ENCODE results near the gene GFY. TPM values are rescaled to one million over a fixed set of nuclear protein-coding genes. Genes with fewer than 3 reads are reported as not detected.

Gene GFY
- total and polyA plus RNA-seq, 9 of the 15 experiments (the other 6 are each of a cell fraction or from before 2014, with no cell fraction given), result 0.06 to 0.40 (median 0.19) TPM; not detected in 3

DNA sequence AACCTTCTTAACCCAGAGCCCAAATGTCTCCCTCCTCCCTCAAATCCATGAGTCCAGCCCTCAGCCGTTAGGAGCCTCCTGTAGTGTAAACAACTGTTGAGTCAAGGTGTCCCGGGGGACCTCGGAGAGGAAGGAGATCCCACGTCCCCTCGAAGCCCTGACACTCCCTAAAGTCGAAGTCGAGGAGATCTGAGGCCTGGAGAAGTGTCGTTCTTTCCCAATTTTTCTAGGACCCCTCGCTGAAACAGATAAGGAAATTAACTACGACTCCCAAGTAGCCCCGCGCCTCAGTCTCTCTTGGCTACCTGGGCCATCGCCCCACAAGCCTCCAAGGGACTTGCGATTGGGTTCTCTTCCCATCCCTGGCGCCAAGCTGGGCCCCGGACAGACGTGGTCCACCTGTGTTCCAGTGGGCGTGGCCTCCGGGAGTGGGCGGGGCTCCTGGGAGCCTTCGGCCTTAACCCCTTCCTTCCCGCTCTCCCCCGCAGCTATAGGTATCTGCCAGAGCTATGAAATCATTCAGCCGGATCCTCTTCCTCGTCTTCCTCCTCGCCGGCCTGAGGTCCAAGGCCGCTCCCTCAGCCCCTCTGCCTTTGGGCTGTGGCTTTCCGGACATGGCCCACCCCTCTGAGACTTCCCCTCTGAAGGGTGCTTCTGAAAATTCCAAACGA, 869 bp downstream of the GFY start (continued):
- TF ChIP-seq BACH1 (tag; IDR thresholded peaks at IDR 0.05), result no peak
- peak; percentile 71; the same call in 1 of the 2 replicates for TF ChIP-seq FOXM1 (IDR thresholded peaks at IDR 0.05; ENCODE audit: low read depth)
- TF ChIP-seq FOXM1 (CRISPR knock-in tag; IDR thresholded peaks at IDR 0.05; ENCODE audit: low read depth), result no peak
- peak; percentile 94 for TF ChIP-seq ZNF263 (CRISPR knock-in tag; IDR thresholded peaks at IDR 0.05; ENCODE audit: borderline replicate concordance)
- TF ChIP-seq PHF8 (IDR thresholded peaks at IDR 0.05; ENCODE audit: borderline replicate concordance, low read length), result peak; percentile 24; the same call in 1 of the 2 replicates
- TF ChIP-seq, protein P1, sequence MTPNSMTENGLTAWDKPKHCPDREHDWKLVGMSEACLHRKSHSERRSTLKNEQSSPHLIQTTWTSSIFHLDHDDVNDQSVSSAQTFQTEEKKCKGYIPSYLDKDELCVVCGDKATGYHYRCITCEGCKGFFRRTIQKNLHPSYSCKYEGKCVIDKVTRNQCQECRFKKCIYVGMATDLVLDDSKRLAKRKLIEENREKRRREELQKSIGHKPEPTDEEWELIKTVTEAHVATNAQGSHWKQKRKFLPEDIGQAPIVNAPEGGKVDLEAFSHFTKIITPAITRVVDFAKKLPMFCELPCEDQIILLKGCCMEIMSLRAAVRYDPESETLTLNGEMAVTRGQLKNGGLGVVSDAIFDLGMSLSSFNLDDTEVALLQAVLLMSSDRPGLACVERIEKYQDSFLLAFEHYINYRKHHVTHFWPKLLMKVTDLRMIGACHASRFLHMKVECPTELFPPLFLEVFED (CRISPR knock-in tag; conservative IDR thresholded peaks at IDR 0.05), result no peak

DNA sequence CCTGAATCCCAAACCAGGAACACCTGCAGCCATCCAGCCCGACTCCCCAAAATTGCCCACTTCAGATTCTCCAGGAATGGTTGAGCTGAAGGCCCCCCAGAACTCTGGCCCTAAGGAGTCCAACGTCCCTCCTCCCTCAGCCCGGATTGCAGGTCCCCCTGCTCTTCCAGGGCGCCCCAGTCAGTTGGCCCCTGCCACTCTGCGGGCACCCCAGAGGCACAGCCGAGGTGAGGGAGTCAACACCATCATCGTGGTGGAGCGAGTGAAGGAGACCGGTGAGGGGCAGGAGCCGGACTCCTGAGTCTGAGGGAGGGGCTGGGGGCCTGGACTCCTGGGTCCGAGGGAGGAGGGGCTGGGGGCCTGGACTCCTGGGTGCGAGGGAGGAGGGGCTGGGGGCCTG, 2.2 kb downstream of the GFY start:
- POLR2A ChIA-PET, result interaction anchor here (1.4 to 1.7 kb wide), 2 partner anchors 10 to 12 kb away, joined by 3 to 4 read pairs; no protein-coding TSS in a partner anchor
- no peak overlapping the region for H3K4me2 ChIP-seq (ENCODE audit: insufficient read depth, low read length)
- CTCF ChIA-PET (ENCODE audit: low intra/inter-chr PET ratio), result no interaction called here

More for the DNA sequence above, 2.2 kb downstream of the GFY start:
- in situ Hi-C loops (cut with MboI), result no loop called here
- no peaks in the 10 kb centered on the region for H4K20me1 ChIP-seq (replicated peaks; ENCODE audit: control insufficient read depth, insufficient read depth, low read length)
- FAIRE-seq, result no peak
- TF ChIP-seq MCM7 (IDR thresholded peaks at IDR 0.05), result no peak
- TF ChIP-seq POLR2B (IDR thresholded peaks at IDR 0.05; ENCODE audit: low read depth, partially characterized antibody), result no peak
- BruUV-seq (replicated peaks), result no TSS peak
- H3K36me3 ChIP-seq (ENCODE audit: control insufficient read depth, insufficient read depth, low read length), result no peaks in the 10 kb centered on the region; the same call in 2 of the 3 replicates
- H3K79me2 ChIP-seq (ENCODE audit: control insufficient read depth, insufficient read depth, low read length), result peaks cover 9% of the 10 kb centered on the region
- no peak overlapping the region for H3K27ac ChIP-seq (ENCODE audit: extremely low read depth, low read depth, low read length)
- H3K27me3 ChIP-seq (ENCODE audit: control insufficient read depth in 2 of 2, insufficient read depth in 2 of 2, low read length in 2 of 2), result no peaks in the 10 kb centered on the region
- intact Hi-C loops (cut with micrococcal nuclease), result no loop called here
- no peak overlapping the region for H3K4me3 ChIP-seq
- DNase-seq (ENCODE audit: extremely low read depth in 1 of 4, low spot score in 3 of 4), result no peak
- 77% methylated on average over 5 of the region's 12 CpGs for WGBS (ENCODE audit: insufficient coverage, low coverage, missing lambda C conversion rate)
- H3K9me1 ChIP-seq (ENCODE audit: control insufficient read depth, insufficient read depth, low read length), result no peaks in the 10 kb centered on the region
- no peak overlapping the region for H2AFZ ChIP-seq (ENCODE audit: low read depth, low read length)
- no peaks in the 10 kb centered on the region for H3K9me3 ChIP-seq (replicated peaks; ENCODE audit: control insufficient read depth, insufficient read depth, low read depth, low read length)
- H3K9ac ChIP-seq (ENCODE audit: insufficient read depth in 1 of 2, low read depth in 2 of 2, low read length in 2 of 2), result no peak overlapping the region
- ATAC-seq, result no peak
- peaks cover 49 to 83% of the 10 kb centered on the region in 2 experiments for H3K4me1 ChIP-seq (replicated peaks in 1 of 2; ENCODE audit: control insufficient read depth in 2 of 2, insufficient read depth in 2 of 2, low read length in 2 of 2)
